HG03565 (cell line): ENCODE data around the gene SGPL1.
"Not testable (repeated sequence)": the region's sequence is repeated elsewhere in the genome, so short reads cannot be mapped to it uniquely, and the experiment has no call there.

Source experiments
- ATAC-seq: cut with Tn5 transposase; IDR thresholded peaks from one replicate; pipeline ENCODE4 v1.9.1; 2021; ENCODE audit warnings: mild to moderate bottlenecking, moderate library complexity; ENCODE audit not compliant: unreplicated experiment

Gene SGPL1

DNA sequence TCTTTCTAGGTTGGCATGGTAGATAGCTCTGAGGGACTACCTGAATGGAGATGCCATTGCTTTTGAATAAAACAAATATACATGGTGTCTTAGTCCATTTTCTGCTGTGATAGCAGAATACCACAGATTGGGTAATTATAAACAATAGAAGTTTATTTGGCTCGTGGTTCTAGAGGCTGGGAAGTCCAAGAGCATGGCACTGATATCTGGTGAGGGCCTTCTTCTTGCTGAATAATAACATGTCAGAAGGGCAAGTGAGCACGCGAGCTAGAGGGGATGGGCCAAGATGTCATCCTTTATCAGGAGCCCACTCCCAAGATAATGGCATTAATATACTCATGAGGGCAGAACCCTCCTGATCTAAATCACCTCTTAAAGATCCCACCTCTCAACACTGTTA, 21.9 kb downstream of the SGPL1 start:
- ATAC-seq: no peak

DNA sequence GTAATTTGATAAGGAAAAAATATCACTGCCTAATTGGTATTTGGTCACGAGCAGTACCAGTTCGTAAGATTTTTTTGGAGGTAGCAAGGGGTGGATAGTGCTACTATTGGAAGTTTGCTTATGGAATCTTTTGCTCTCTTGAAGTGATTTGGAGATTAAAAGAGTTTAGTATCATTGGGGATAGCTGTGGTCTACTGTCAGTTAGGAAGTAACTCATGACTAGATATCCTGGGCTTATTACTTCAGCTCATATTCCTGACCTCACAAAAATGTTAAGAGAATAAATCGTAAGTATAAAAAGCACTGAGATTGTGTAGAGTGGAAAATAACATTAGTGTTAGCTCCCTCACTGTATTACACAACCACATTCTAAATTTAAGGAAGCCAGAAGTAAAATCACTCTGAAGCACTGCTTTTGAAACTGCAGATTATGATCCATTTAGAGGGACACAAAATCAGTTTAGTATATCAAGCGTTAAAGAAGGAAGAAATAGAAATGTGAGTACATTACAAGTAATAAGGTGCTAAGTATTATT, 22.6 kb downstream of the SGPL1 start:
- no peak for ATAC-seq

DNA sequence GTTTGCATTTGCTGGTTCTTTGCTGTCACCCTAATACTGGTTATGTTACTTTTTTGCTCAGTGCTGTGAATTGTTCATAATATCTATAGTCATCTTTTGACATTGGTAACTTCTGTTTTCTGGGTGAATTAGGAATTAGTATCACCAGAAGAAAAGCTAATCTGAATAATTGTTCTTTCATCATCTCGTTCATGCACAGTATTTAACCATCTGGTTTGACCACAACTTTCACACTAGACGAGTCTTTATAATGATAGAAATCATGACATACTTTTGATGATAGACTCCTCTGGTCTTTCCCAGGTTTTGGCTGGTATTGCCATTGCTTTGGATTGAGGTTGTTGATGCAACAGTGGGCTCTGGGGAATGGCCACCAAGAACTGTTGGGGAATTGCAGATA, 25.1 kb downstream of the SGPL1 start:
- ATAC-seq: no peak

DNA sequence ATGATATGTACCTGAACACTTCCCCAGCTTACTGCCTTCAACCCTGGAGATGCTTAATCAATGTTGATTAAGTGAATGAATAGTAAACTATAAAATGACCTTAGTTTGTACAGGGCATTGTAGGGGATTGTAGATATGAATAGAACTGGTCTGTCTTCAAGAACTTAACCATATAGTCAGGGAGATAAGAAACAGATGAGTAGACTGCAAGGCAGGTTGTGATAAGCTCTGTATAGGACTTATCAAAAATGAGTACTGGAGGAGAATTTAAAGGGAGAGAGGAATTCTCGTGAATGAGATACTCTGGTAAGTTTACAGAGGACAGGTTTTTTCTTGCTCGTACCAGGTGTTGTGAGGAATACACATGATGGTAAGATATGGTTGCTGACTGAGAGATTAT, 27.6 kb downstream of the SGPL1 start:
- ATAC-seq: no peak

DNA sequence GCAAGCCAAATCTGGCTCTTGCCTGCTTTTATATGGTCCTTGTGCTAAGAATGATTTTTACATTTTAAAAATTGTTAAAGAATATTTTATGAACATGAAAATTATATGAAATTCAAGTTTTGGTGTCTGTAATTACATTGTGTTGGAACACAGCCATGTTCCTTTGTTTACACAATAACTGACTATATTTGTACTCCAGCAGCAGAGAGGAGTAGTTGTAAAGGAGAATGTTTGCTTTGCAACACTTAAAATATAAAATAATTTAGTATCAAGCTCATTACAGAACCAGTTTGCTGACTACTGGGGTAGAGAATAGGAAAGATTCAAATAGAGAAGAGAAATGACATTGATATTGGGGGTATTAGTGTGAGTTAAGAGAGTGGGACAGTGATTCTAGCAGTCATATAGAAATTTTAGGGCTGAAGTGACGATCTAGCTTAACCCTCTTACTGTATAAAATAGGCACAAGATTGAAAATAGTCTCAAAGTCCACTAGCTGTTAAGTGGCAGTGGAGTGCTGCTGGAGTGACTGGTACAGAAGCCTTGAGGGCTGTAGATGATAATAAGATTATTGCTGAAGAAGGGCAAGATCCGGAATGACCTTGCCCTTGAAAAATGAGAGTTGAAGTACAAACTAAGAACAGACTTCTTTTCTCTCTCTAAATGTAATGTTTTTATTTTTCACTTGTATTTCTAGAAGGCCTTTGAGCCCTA, 28.2 kb downstream of the SGPL1 start:
- no peak for ATAC-seq

DNA sequence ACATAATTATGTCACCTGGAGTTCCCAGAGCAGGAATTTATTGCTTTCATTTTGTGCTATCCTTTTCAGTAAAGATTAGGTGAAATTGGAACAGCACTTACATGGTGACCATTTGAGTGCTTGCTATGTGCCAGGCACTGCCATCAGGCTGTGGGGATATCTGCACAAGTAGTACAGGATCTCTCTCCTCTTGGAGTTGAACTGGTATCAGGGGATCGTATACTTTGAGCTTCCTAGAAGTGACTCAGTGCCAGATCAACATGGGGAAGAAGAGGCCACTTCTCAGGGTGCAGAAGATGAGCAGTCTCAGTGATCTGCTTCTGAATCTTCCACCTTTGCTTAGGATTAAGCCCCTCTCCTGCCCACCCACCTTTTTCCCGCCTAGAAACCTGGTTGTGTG, 29.5 kb downstream of the SGPL1 start:
- ATAC-seq: no peak

DNA sequence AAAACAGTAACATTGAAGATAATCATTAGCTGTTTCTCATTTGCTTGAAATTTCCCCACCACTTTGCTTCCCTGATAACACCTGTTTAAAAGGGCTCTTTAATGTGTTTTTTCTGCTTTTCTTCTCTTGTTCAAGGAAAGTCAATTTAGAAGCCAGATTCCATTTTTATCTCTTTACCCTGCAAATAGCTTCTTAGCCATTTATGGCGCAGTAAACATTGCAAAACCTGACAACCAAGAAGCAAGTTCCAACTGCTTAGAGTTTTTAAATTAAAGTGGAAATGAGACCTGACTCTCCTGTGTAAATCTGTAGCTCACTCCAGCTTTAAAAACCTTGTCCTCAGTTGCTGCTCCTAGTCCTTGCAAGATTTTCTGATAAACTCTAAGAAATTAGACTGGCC, 30.1 kb downstream of the SGPL1 start:
- no peak for ATAC-seq

DNA sequence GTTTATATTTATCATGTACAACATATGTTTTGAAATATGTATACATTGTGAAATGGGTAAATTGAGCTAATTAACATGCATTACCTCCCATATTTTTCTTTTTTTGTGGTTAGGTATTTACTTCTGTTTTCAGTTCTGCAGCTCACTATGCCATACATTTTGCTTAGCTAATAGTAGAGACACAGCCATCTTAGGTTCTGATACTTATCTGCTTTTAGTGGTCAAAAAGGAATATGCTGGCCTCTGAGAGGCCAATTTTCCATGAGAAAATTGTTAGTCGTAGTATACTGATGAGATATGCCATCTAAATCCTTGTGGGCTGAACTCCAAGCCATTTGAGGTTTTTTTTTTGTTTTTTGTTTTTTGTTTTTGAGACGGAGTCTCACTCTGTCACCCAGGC, 31.0 kb downstream of the SGPL1 start:
- ATAC-seq: no peak

DNA sequence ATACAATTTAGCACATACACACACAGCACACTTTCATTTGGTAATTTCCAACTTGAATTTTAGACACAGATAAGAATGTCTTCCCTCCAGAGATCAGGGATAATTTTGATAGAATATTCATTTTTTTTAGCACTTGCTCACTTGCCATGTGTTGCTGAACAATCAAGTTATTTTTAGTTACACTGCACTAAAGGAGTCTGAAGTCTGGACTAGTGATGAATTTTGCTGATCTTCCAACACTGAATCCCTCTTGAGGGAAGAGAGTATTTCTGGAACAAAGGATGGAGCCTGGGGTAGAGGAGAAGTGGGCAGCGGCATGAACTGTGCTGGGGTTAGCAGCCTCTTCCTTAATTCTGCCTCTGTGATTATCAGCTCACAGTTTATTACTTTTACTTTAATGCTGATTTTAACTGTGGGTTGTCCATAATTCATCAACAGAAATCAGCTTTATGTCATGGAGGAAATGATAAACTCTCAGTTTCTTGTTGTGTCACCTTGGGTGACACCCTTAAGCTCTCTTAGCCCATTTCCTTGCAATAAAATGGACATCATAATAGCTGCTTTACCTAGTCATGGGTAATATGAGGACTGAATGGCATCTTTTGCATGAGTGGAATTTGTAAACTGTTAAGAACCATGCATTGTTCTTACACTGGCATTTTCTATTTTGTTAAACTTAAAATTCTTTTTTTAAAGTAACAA, 32.1 kb downstream of the SGPL1 start:
- ATAC-seq: no peak

DNA sequence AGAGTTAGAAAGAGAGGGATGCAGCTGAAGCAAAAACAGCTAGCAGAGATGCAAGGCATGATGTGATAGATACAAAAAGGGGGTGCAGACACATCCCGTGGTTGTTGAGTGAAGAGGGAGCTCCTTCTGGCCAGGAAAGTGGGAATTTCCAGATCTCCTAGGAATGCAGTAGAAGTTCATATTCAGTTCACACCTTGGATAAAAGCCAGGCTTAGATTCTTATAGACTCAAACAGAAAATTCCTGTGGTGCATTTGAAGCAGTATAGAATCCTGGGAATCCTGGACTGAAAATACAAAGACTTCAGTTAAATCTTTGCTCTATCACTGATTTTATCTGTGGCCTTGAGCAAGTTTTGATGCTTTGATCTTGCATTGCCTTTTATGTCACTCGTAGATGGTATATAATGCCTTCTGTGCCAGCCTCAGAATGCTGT, 33.9 kb downstream of the SGPL1 start:
- no peak for ATAC-seq

DNA sequence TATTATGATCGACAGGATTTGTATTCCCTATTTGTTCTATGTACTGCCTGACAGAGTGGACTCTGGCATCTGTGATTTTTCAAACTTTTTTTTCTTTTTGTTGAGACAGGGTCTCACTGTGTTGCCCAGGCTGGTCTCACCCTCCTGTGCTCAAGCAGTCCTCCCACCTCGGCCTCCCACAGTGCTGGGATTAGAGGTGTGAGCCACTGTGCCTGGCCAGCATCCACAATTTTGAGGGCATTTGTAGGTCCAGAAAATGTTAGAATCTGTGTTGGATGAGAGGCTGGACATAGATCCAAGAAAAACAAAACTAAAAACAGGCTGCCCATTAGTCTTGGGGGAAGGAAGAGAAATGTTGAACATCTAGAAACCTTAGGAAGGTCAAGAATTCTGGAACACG, 34.3 kb downstream of the SGPL1 start:
- ATAC-seq: no peak

DNA sequence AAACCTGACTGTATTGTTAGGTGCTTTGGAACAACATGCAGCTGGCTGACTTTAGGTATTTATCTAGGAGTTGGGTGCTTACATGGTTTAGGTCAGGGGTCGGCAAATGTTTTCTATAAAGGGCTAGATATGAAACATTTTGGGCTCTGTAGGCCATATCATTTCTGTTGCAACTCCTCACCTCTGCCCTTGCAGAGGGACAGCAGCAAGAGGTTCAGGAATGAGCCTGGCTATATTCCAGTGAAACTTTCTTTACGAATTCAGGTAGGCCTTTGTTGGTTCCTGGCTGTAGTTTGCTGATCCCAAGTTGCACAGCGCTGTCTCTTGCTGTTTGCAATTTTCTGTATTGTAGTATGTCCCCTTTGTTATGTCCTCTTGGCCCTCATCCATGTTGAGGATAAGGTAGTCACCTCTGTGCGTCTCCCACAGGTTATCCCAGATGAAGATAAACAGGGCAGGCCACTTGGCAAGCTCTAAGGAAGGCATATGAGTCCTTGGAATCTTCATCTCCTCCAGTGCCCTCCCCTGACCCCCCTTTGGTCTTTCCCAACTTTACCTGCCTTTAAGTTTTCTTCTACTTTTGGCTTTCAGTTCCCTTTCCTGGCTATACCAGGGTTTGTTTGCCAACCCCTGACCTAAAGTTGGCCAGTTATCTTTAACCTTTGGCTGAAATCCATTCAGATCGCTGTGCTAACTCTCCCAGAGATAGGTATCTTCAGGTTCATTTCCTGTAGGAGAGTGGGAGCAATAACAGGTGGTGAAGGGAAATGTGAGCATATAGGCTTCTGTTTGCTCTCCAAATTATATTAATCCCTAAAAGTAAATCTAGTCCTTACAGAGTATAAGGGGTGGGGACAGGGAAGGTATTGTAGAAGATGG, 36.1 kb downstream of the SGPL1 start:
- no peak for ATAC-seq

DNA sequence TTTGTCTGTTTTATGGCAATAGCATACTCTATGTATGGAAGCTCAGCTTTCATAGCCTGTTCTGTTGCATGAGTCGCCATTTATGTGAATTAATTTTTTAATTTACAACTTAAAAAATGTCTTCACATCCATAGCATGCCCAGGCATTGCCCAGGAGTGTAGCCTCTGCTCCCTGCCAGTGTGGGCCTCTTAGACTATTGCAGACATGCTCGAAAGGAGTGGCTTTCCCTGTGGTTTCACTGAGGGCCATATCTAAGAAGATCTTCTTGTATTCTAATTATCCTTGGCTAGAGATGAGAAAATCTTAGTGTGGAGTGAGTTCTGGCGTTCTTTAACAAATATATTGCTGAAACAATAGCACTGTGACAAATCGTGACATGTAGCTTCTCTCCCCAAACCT, 37.3 kb downstream of the SGPL1 start:
- no peak for ATAC-seq

DNA sequence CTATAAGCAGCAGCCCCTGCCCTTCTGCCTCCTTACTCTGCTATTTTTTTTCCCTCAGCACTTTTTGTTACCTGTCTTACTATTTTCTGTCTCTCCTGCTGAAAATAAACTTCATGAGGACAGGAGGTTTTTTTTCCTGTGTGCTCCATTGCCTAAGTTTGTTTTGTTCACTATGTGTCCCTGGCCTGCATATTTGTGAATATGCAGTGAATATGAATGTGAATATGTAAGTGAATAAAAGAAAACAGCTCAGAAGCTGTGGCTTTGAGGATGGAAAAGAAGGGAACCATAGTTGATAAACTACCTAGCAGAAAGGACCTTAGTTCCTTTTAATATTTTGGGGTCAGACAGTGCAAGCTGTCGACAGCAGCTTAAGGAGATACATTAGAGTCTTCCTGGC, 37.7 kb downstream of the SGPL1 start:
- no peak for ATAC-seq

DNA sequence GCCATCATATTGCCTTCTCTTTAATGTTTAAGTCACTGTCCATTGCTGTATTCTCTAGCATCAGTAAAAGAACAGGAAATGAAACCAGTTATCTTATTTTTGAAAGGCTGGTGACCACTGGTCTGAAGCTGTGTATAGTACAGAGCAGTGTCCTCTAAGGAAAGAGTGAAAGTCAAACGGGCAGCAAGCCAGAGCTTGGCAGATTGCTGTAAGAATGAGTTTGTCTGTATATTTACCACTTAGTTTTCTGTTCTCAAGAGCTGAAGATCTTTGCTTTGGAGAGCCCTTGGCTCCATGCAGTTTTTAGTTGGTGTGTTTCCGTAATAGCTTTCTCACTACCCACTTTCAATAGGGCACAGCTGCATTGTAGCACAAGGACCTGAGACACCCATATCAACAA, 40.7 kb downstream of the SGPL1 start:
- no peak for ATAC-seq

DNA sequence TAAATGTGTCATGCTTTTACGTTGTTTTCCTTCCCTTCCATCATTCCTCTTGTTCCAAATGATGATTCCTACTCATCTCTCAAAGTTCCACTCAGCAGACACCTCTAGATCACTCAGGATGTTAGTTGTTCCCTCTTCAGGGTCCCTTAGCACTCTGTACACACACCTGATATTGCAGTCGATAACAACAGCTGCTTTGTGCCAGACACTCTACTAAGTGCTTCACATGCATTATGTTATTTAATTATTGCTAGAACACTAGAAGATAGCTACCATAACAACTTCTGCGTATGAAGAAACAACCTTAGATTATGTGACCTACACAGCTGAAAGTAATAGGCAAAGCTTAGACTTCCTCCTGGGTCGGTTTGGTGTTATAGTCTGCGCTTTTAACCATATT, 43.0 kb downstream of the SGPL1 start:
- no peak for ATAC-seq

DNA sequence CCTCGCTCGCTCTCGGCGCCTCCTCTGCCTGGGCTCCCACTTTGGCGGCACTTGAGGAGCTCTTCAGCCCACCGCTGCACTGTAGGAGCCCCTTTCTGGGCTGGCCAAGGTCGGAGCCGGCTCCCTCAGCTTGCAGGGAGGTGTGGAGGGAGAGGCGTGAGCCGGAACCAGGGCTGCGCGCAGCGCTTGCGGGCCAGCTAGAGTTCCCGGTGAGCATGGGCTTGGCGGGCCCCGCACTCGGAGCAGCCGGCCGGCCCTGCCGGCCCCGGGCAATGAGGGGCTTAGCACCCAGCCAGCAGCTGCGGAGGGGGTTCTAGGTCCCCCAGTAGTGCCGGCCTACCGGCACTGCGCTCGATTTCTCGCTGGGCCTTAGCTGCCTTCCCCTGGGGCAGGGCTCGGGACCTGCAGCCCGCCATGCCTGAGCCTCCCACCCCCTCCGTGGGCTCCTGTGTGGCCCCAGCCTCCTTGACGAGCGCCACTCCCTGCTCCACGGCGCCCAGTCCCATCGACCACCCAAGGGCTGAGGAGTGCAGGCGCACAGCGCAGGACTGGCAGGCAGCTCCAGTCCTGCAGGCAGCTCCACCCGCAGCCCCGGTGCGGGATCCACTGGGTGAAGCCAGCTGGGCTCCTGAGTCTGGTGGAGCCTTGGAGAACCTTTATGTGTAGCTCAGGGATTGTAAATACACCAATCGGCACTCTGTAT, 45.9 kb downstream of the SGPL1 start:
- ATAC-seq: not testable (repeated sequence)

DNA sequence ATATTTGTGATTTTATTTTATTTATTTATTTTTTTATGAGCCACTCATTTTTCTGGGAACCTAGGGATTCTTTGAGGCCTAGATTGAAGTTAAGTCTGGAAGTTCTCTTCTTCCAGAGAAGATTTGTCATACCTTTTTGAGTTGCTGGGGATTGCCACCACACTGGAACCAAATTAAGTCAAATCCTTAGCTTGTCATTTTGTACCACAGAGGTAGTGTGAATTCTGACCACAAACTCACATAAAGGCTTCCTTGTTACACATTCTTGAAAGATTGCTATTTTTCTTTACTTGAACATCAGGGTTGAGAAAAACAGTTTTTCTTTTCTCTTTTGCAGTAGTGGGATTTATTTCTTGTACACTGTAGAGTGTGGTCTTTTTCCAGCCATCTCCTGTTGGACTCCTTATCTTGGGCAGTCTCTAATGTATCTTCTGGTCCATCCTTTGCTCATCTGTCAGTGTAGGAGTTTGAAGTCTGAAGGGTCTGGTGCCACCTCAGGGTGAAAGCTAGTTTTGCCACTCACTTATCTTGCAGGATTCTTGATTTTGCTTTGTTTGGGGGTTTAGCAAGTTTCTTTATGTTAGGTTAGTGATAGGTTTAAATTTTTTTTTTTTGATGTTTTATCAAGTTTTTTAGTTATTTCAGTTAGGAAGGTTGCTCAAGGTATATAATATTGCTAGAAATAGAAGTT, 47.9 kb downstream of the SGPL1 start:
- ATAC-seq: no peak

DNA sequence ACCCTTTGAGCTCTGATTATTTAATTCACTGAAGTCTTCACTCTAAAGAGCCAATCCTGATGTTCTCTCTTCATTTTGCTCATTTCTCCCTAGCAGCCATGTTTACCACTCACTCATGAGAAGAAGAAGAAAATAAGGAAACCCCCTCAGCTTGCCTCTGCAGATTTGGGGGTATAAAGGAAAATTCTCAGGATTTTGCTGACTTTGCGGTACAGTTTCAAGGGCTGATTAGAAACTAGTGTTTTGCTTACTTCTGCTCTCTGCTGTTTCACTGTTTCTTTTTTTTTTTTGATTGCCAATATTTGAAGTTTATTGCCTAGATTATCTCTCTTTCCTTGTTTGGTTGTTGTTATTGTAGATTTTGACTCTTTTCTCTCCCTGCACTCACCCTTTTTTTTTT, 49.2 kb downstream of the SGPL1 start:
- no peak for ATAC-seq

DNA sequence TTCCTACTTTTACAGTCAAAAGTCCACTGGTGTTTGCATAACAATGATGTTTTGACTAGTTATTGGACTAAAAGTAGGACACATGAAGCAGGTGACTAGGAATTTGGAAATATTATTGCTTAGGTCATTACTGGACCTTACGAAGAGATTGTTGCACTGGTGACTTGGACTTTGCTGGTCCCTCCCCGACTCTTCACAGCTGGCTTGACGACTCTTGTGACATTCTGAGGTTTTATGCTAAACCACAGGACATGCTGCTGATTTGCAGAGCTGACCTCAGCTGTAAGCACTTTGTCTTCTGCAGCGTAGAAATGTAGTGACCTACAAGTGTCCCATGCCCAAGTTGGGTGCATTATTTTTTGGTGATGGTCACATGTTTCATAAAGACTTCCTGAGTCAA, 50.7 kb downstream of the SGPL1 start:
- ATAC-seq: no peak
